ENCODE results near the gene ABHD2.

Gene ABHD2

GRCh38 chr15:89126009-89126408, 37.8 kb downstream of the ABHD2 start:
- no peak overlapping the region for H3K4me3 ChIP-seq (replicated peaks; ENCODE audit: low read depth, low read length)
- DNase-seq (ENCODE audit: extremely low read depth, low read depth): no peak
- TF ChIP-seq CTCF (IDR thresholded peaks at IDR 0.05; ENCODE audit: low read depth, low read length, missing control alignments): no peak

- no peak for DNase-seq (ENCODE audit: extremely low read depth, low read depth)
- H3K4me3 ChIP-seq (replicated peaks; ENCODE audit: low read depth, low read length): no peak overlapping the region
- TF ChIP-seq CTCF (IDR thresholded peaks at IDR 0.05; ENCODE audit: low read depth, low read length, missing control alignments): no peak
Observed at GRCh38 chr15:89127054-89127702, 38.9 kb downstream of the ABHD2 start.

GRCh38 chr15:89128320-89129122, 40.3 kb downstream of the ABHD2 start:
- TF ChIP-seq CTCF (IDR thresholded peaks at IDR 0.05; ENCODE audit: low read depth, low read length, missing control alignments): no peak
- no peak for DNase-seq (ENCODE audit: extremely low read depth, low read depth)
- no peak overlapping the region for H3K4me3 ChIP-seq (replicated peaks; ENCODE audit: low read depth, low read length)

- no peak overlapping the region for H3K4me3 ChIP-seq (replicated peaks; ENCODE audit: low read depth, low read length)
- no peak for DNase-seq (ENCODE audit: extremely low read depth, low read depth)
- peak; percentile 81 for TF ChIP-seq CTCF (IDR thresholded peaks at IDR 0.05; ENCODE audit: low read depth, low read length, missing control alignments)
Observed at GRCh38 chr15:89129123-89129815, 41.0 kb downstream of the ABHD2 start.

- H3K4me3 ChIP-seq (replicated peaks; ENCODE audit: low read depth, low read length): no peak overlapping the region
- DNase-seq (ENCODE audit: extremely low read depth, low read depth): no peak
- no peak for TF ChIP-seq CTCF (IDR thresholded peaks at IDR 0.05; ENCODE audit: low read depth, low read length, missing control alignments)
Observed at GRCh38 chr15:89129816-89130134, 41.5 kb downstream of the ABHD2 start.

GRCh38 chr15:89130201-89130600, 41.9 kb downstream of the ABHD2 start:
- H3K4me3 ChIP-seq (replicated peaks; ENCODE audit: low read depth, low read length): no peak overlapping the region
- no peak for DNase-seq (ENCODE audit: extremely low read depth, low read depth)
- TF ChIP-seq CTCF (IDR thresholded peaks at IDR 0.05; ENCODE audit: low read depth, low read length, missing control alignments): no peak
